GM12878 (cell line): ENCODE measurements around the gene RAD51B. TPM values are rescaled to one million over a fixed set of nuclear protein-coding genes. Genes with fewer than 3 reads are reported as not detected.
A peak's percentile ranks its signal among the peaks of the same experiment; 100 is the strongest.

Experiments
- ATAC-seq: fragments of 200-7000 bp; cut with Tn5 transposase; 3 replicates; pipeline ENCODE4 v1.9.1; 2020; ENCODE audit warnings: mild to moderate bottlenecking, moderate library complexity
- BruUV-seq: library from RNA; stranded (reverse); fragments of 400-500 nt; replicated peaks from 2 replicates; lab custom pipeline; 2021; lab: Mats Ljungman, UMichigan
- CTCF ChIA-PET: fragments of 300-600 bp; sonication (Branson Sonifier 250); formaldehyde crosslinking; extraction: SDS; loops from one replicate; lab custom pipeline; 2021; ENCODE audit warnings: inconsistent platforms; lab: Yijun Ruan, JAX
- POLR2A ChIA-PET: fragments of 350-600 bp; formaldehyde crosslinking; extraction: SDS; loops from one replicate; lab custom pipeline; 2021; ENCODE audit warnings: inconsistent platforms; lab: Charles Lee
- RAD21 ChIA-PET: fragments of 300-600 bp; sonication (Branson Sonifier 250); formaldehyde crosslinking; loops from one replicate; lab custom pipeline; 2023; ENCODE audit warnings: antibody characterized with exemption; ENCODE audit not compliant: unreplicated experiment; lab: Charles Lee
- SMC1A ChIA-PET: fragments of 300-600 bp; sonication (Branson Sonifier 250); formaldehyde crosslinking; loops from one replicate; lab custom pipeline; 2023; ENCODE audit not compliant: unreplicated experiment, uncharacterized antibody; lab: Charles Lee
- DNase-seq: peaks from one replicate; pipeline ENCODE4 v3.0.0-alpha.2; 2011; ENCODE audit warnings: low read depth, low spot score
- FAIRE-seq: peaks from 3 replicates; lab custom pipeline; 2011; peaks lifted over from hg19 to GRCh38; lab: Jason Lieb, UNC
- H2AFZ ChIP-seq: 2 replicates; pipeline ENCODE4 v1.6.0; 2011; ENCODE audit warnings: low read depth, low read length, control low read depth; ENCODE audit not compliant: control insufficient read depth
- H3K27ac ChIP-seq: 2 replicates; pipeline ENCODE4 v1.5.1; 2011; ENCODE audit warnings: control low read depth; ENCODE audit not compliant: control insufficient read depth, insufficient read depth
- H3K27me3 ChIP-seq, 2 experiments: replicated peaks in 1 of 2; 2 replicates each; pipeline versions ENCODE4 v1.6.0 to v1.6.1; 2011; ENCODE audit warnings: low read length in 1 of 2; ENCODE audit not compliant: control insufficient read depth in 2 of 2, insufficient read depth in 2 of 2
- H3K36me3 ChIP-seq, 2 experiments: 2 replicates each; pipeline ENCODE4 v1.5.1; 2011; ENCODE audit warnings: low read length in 1 of 2; ENCODE audit not compliant: control insufficient read depth in 2 of 2, insufficient read depth in 2 of 2
- H3K4me1 ChIP-seq: 2 replicates; pipeline ENCODE4 v1.6.1; 2011; ENCODE audit warnings: mild to moderate bottlenecking, low read length, moderate library complexity, mixed read lengths; ENCODE audit not compliant: control insufficient read depth, insufficient read depth
- H3K4me2 ChIP-seq: 2 replicates; pipeline ENCODE4 v1.6.0; 2011; ENCODE audit warnings: control low read depth; ENCODE audit not compliant: control insufficient read depth, insufficient read depth
- H3K4me3 ChIP-seq: fragments of 200-600 bp; sonication (generic); 2 replicates; pipeline ENCODE4 v1.5.1; 2016
- H3K79me2 ChIP-seq: 2 replicates; pipeline ENCODE4 v1.6.0; 2011; ENCODE audit warnings: low read length; ENCODE audit not compliant: control insufficient read depth, insufficient read depth
- H3K9ac ChIP-seq: 2 replicates; pipeline ENCODE4 v1.8.0; 2011; ENCODE audit warnings: low read length, control low read depth, mixed read lengths; ENCODE audit not compliant: control insufficient read depth, insufficient read depth
- H3K9me3 ChIP-seq: replicated peaks from 3 replicates; pipeline ENCODE4 v1.5.1; 2011; ENCODE audit warnings: mild to moderate bottlenecking, low read length; ENCODE audit not compliant: control insufficient read depth, insufficient read depth
- H4K20me1 ChIP-seq: 2 replicates; pipeline ENCODE4 v1.6.0; 2011; ENCODE audit not compliant: control insufficient read depth, insufficient read depth
- BHLHE40 ChIP-seq, 2 experiments: fragments of 450-650 bp in 1 of 2; IDR thresholded peaks; 2 replicates each; pipeline ENCODE4 v1.6.1; 2011 to 2017; ENCODE audit warnings: low read depth in 2 of 2, borderline replicate concordance in 1 of 2, improper control_type of control experiment in 1 of 2, low read length in 1 of 2, mild to moderate bottlenecking in 1 of 2
- BMI1 ChIP-seq: fragments of 450-650 bp; IDR thresholded peaks from 2 replicates; pipeline ENCODE4 v1.6.1; 2016; ENCODE audit warnings: mild to moderate bottlenecking, moderate library complexity, borderline replicate concordance
- JUNB ChIP-seq: IDR thresholded peaks from 2 replicates; pipeline ENCODE4 v1.6.1; 2016; ENCODE audit warnings: antibody characterized with exemption, mild to moderate bottlenecking
- POLR2A ChIP-seq: IDR thresholded peaks from 2 replicates; pipeline ENCODE4 v1.6.1; 2011; ENCODE audit warnings: low read depth, mild to moderate bottlenecking, low read length
- POLR2AphosphoS5 ChIP-seq: IDR thresholded peaks from 2 replicates; pipeline ENCODE4 v1.6.1; 2011; ENCODE audit warnings: mild to moderate bottlenecking, low read length, inconsistent platforms
- SREBF2 ChIP-seq: IDR thresholded peaks from 2 replicates; pipeline ENCODE4 v1.6.1; 2012; ENCODE audit warnings: mild to moderate bottlenecking, low read length
- TARDBP ChIP-seq: IDR thresholded peaks from 2 replicates; pipeline ENCODE4 v1.6.1; 2016; ENCODE audit warnings: borderline replicate concordance
- WGBS: methylation state at CpG from one replicate; pipeline ENCODE4 v1.1.6; 2016; ENCODE audit warnings: low lambda C conversion rate; ENCODE audit not compliant: insufficient replicate concordance, insufficient coverage; ENCODE audit errors: missing lambda C conversion rate; 5-methylcytosine and 5-hydroxymethylcytosine counted together
- in situ Hi-C: fragments of 300-500 bp; cut with MboI; formaldehyde crosslinking; loops from 9 replicates; pipeline ENCODE4 v1.14.3; 2018; ENCODE audit warnings: mixed read lengths
- intact Hi-C: fragments of 100-400 bp; cut with micrococcal nuclease; formaldehyde crosslinking; loops from one replicate; pipeline ENCODE4 v1.14.2; 2022; ENCODE audit not compliant: unreplicated experiment
- polyA plus RNA-seq, 11 experiments: library from polyadenylated mRNA; depleted of rRNA in 4 of 11; unstranded in 6 of 11; stranded (reverse) in 5 of 11; fragments of >200 nt; fragmentation: Nextera tagmentation in 4 of 11; fragmentation: Illumina TruSeq in 1 of 11; extraction: Ambion mirVana in 4 of 11; extraction: Trizol in 1 of 11; gene quantifications; 1 replicate in 1 of 11; 2 replicates in 10 of 11; pipeline versions ENCODE4 v1.2.1 to v1.2.3, GENCODE V29; 2011 to 2016; ENCODE audit warnings: inconsistent platforms in 2 of 11, missing spikeins in 2 of 11, low read depth in 1 of 11
- total RNA-seq, 4 experiments: library from RNA; depleted of rRNA in 3 of 4; stranded (reverse); fragments of >200 nt in 3 of 4; fragmentation: Illumina TruSeq in 1 of 4; extraction: Trizol in 1 of 4; gene quantifications; 2 replicates each; pipeline versions ENCODE4 v1.2.1 to v1.2.3, GENCODE V29; 2013 to 2021
- TF ChIP-seq, protein P1 (sequence below): fragments of 450-650 bp; conservative IDR thresholded peaks from 2 replicates; pipeline ENCODE4 v1.6.1; 2017; ENCODE audit warnings: mild to moderate bottlenecking, moderate library complexity
- TF ChIP-seq, protein P2 (sequence below): fragments of 450-650 bp; IDR thresholded peaks from 2 replicates; pipeline ENCODE4 v1.6.1; 2017; ENCODE audit warnings: low read depth, mild to moderate bottlenecking, moderate library complexity
- TF ChIP-seq, protein P3 (sequence below): IDR thresholded peaks from 2 replicates; pipeline ENCODE4 v1.6.1; 2011; ENCODE audit warnings: borderline replicate concordance, low read depth, mild to moderate bottlenecking, moderate library complexity, mixed read lengths, low read length; ENCODE audit not compliant: insufficient read depth; ENCODE audit errors: extremely low read length
- TF ChIP-seq, protein P4 (sequence below): fragments of 450-650 bp; formaldehyde crosslinking; IDR thresholded peaks from 2 replicates; pipeline ENCODE4 v1.4.0; 2022; ENCODE audit warnings: mild to moderate bottlenecking, moderate library complexity

The RAD51B gene
- total and polyA plus RNA-seq, 10 of the 15 experiments (the other 5 are each of a cell fraction or from before 2014, with no cell fraction given): 9.8 to 26.8 (median 21.3) TPM

DNA sequence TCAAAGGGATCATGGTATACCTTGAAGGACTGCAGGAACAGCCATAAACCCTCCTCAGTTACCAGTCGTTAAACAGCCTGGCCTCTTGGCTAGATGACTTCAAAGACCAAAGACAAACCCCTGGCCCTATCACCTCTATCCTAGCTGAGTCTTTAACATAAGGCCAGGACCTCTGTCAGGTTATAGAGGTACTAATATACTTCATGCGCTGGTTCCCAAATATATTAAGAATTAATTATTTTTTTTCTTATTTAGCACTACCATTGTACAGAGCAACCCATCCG lies 459.8 kb downstream of the RAD51B start:
- no peaks in the 10 kb centered on the region for H3K36me3 ChIP-seq
- H3K9me3 ChIP-seq: no peaks in the 10 kb centered on the region
- peaks cover 85% of the 10 kb centered on the region for H3K4me1 ChIP-seq
- peak overlapping the region; percentile 92 for H3K27ac ChIP-seq
- peak overlapping the region; percentile 55 for H3K4me2 ChIP-seq
- H3K79me2 ChIP-seq: peaks cover 13% of the 10 kb centered on the region
- TSS peak; percentile 91 for BruUV-seq
- FAIRE-seq (no peak), ATAC-seq (peak; percentile 11), DNase-seq (no peak)
- no peaks in the 10 kb centered on the region for H3K27me3 ChIP-seq
- ChIA-PET CTCF (interaction anchor here (0.8 to 2.0 kb wide), 8 partner anchors 10 to 535 kb away, joined by 3 to 6 read pairs (median 4); no protein-coding TSS in a partner anchor), POLR2A (interaction anchor here (0.5 to 12.4 kb wide), 20 partner anchors 8 to 542 kb away, joined by 3 to 141 read pairs (median 4); no protein-coding TSS in a partner anchor), RAD21 (interaction anchor here (1.0 to 15.7 kb wide), 20 partner anchors 10 to 537 kb away, joined by 3 to 343 read pairs (median 4); no protein-coding TSS in a partner anchor), SMC1A (interaction anchor here (0.8 to 13.0 kb wide), 17 partner anchors 9 to 542 kb away, joined by 3 to 227 read pairs (median 5); no protein-coding TSS in a partner anchor)
- peak overlapping the region; percentile 49; the same call in 1 of the 2 replicates for H3K4me3 ChIP-seq
- WGBS: 32% methylated on average over 3 of the region's 3 CpGs
- in situ Hi-C loops: loop anchor here (10.0 kb wide), 1 partner anchor 515 kb away; the partner anchor contains the start of gene ZFP36L1
- intact Hi-C loops: loop anchor here (1.0 to 5.0 kb wide), 2 partner anchors 31 to 228 kb away; no protein-coding TSS in a partner anchor
- no peaks in the 10 kb centered on the region for H4K20me1 ChIP-seq
- H3K9ac ChIP-seq: peak overlapping the region; percentile 80
- no peak overlapping the region for H2AFZ ChIP-seq
- TF ChIP-seq BMI1 (0 out of 2 replicates have a peak, but pooled peaks have one; percentile 4), SREBF2 (no peak), TARDBP (no peak), BHLHE40 (IDR thresholded peaks at IDR 0.05; ENCODE audit: borderline replicate concordance in 1 of 2, low read depth in 2 of 2, low read length in 1 of 2) (no peak), POLR2A (0 out of 2 replicates have a peak, but pooled peaks have one; percentile 32), JUNB (no peak), POLR2AphosphoS5 (peak; percentile 83)
- TF ChIP-seq, protein P1, sequence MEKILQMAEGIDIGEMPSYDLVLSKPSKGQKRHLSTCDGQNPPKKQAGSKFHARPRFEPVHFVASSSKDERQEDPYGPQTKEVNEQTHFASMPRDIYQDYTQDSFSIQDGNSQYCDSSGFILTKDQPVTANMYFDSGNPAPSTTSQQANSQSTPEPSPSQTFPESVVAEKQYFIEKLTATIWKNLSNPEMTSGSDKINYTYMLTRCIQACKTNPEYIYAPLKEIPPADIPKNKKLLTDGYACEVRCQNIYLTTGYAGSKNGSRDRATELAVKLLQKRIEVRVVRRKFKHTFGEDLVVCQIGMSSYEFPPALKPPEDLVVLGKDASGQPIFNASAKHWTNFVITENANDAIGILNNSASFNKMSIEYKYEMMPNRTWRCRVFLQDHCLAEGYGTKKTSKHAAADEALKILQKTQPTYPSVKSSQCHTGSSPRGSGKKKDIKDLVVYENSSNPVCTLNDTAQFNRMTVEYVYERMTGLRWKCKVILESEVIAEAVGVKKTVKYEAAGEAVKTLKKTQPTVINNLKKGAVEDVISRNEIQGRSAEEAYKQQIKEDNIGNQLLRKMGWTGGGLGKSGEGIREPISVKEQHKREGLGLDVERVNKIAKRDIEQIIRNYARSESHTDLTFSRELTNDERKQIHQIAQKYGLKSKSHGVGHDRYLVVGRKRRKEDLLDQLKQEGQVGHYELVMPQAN: no peak
- TF ChIP-seq, protein P2, sequence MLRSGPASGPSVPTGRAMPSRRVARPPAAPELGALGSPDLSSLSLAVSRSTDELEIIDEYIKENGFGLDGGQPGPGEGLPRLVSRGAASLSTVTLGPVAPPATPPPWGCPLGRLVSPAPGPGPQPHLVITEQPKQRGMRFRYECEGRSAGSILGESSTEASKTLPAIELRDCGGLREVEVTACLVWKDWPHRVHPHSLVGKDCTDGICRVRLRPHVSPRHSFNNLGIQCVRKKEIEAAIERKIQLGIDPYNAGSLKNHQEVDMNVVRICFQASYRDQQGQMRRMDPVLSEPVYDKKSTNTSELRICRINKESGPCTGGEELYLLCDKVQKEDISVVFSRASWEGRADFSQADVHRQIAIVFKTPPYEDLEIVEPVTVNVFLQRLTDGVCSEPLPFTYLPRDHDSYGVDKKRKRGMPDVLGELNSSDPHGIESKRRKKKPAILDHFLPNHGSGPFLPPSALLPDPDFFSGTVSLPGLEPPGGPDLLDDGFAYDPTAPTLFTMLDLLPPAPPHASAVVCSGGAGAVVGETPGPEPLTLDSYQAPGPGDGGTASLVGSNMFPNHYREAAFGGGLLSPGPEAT: no peak
- TF ChIP-seq, protein P3, sequence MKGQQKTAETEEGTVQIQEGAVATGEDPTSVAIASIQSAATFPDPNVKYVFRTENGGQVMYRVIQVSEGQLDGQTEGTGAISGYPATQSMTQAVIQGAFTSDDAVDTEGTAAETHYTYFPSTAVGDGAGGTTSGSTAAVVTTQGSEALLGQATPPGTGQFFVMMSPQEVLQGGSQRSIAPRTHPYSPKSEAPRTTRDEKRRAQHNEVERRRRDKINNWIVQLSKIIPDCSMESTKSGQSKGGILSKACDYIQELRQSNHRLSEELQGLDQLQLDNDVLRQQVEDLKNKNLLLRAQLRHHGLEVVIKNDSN: no peak
- TF ChIP-seq, protein P4, sequence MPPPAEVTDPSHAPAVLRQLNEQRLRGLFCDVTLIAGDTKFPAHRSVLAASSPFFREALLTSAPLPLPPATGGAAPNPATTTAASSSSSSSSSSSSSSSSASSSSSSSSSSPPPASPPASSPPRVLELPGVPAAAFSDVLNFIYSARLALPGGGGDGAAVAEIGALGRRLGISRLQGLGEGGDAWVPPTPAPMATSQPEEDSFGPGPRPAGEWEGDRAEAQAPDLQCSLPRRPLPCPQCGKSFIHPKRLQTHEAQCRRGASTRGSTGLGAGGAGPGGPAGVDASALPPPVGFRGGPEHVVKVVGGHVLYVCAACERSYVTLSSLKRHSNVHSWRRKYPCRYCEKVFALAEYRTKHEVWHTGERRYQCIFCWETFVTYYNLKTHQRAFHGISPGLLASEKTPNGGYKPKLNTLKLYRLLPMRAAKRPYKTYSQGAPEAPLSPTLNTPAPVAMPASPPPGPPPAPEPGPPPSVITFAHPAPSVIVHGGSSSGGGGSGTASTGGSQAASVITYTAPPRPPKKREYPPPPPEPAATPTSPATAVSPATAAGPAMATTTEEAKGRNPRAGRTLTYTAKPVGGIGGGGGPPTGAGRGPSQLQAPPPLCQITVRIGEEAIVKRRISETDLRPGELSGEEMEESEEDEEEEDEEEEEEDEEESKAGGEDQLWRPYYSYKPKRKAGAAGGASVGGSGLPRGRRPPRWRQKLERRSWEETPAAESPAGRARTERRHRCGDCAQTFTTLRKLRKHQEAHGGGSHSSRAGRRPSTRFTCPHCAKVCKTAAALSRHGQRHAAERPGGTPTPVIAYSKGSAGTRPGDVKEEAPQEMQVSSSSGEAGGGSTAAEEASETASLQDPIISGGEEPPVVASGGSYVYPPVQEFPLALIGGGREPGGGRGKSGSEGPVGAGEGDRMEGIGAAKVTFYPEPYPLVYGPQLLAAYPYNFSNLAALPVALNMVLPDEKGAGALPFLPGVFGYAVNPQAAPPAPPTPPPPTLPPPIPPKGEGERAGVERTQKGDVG (CRISPR knock-in tag): peak; percentile 66; the same call in 1 of the 2 replicates
